ENCODE measurements around the gene PTDSS2. TPM values are rescaled to one million over a fixed set of nuclear protein-coding genes. Genes with fewer than 3 reads are reported as not detected.

PTDSS2 gene
- total and polyA plus RNA-seq, 2 of the 13 experiments (the other 11 are each of a cell fraction or from before 2014, with no cell fraction given), result 21.7 to 26.4 TPM

DNA sequence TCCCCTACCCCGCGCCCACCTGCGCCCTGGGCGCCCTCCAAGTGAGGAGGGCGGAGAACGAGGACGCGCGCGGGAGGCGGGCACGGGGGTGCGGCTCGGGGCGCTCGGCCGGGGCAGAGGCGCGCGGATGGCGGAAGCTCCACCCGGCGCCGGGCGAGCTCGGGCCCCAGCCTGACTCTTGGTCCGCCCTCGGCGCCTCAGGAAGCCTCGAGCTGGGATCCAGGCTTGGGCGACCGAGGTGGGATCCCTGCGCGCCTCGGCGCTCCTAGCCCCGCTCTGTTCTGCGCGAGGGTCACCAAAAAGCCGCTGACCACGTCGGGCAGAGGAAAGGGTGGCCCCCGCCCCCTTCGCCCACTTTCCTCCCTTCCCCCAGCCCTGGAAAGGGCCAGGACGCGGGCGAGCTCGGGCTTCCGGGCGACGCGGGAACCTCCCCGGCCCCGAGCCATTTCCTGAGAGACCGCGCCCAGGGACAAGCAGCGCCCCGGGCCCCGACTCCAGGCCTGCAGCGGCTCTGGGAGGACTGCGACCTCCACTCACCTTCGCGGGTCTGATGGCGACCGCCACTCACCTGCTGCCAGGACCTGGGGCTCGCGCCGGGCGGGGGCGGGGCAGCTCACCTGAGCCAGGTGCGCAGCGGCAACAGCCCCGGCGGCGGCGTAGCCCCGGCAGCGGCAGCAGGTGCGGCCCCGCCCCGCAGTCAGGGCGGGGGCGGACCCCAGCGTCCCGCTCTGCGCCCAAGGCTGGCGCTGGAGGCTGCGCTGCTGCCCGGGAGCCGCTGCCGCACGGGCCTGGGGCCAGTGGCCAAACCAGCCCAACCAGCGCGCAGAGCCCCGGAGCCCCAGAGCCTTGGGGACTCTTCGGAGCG lies 33.1 kb upstream of the PTDSS2 start (continued):
- no peak for TF ChIP-seq SRSF4 (IDR thresholded peaks at IDR 0.05; ENCODE audit: low read depth, low read length, poor library complexity, severe bottlenecking)
- 0 out of 2 replicates have a peak, but pooled peaks have one; percentile 31 for TF ChIP-seq SALL2 (CRISPR knock-in tag; IDR thresholded peaks at IDR 0.05)
- TF ChIP-seq ZNF503 (CRISPR knock-in tag; IDR thresholded peaks at IDR 0.05), result 0 out of 2 replicates have a peak, but pooled peaks have one; percentile 39
- peak; percentile 27 for TF ChIP-seq AGO2 (optimal IDR thresholded peaks at IDR 0.05; ENCODE audit: low read depth, low read length)
- no peak for TF ChIP-seq PHF8 (CRISPR knock-in tag; IDR thresholded peaks at IDR 0.05)
- TF ChIP-seq, protein P1, sequence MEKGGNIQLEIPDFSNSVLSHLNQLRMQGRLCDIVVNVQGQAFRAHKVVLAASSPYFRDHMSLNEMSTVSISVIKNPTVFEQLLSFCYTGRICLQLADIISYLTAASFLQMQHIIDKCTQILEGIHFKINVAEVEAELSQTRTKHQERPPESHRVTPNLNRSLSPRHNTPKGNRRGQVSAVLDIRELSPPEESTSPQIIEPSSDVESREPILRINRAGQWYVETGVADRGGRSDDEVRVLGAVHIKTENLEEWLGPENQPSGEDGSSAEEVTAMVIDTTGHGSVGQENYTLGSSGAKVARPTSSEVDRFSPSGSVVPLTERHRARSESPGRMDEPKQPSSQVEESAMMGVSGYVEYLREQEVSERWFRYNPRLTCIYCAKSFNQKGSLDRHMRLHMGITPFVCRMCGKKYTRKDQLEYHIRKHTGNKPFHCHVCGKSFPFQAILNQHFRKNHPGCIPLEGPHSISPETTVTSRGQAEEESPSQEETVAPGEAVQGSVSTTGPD (CRISPR knock-in tag; IDR thresholded peaks at IDR 0.05), result no peak
- no peak for TF ChIP-seq ZFX (CRISPR knock-in tag; IDR thresholded peaks at IDR 0.05; ENCODE audit: low read depth)
- no peak for TF ChIP-seq ZNF775 (CRISPR knock-in tag; IDR thresholded peaks at IDR 0.05; ENCODE audit: borderline replicate concordance)
- 0 out of 2 replicates have a peak, but pooled peaks have one; percentile 29 for TF ChIP-seq ELF3 (CRISPR knock-in tag; IDR thresholded peaks at IDR 0.05)
- no peak for TF ChIP-seq HMG20B (CRISPR knock-in tag; conservative IDR thresholded peaks at IDR 0.05)
